Measurements from ENCODE around the gene MRPS24. TPM values are rescaled to one million over a fixed set of nuclear protein-coding genes. Genes with fewer than 3 reads are reported as not detected.

MRPS24 gene
- total RNA-seq, 1 experiment from 2014 or later = 156 TPM

GRCh38 chr7:43843296-43843695 lies 26.0 kb downstream of the MRPS24 start:
- no TSS peak for BruUV-seq (replicated peaks)
- Histone ChIP-seq H3K4me1 (ENCODE audit: control insufficient read depth in 1 of 2, insufficient read depth in 2 of 2, low read length in 2 of 2) (peaks cover 0 to 6% of the 10 kb centered on the region in 2 experiments; a peak in 2 of 4 replicates), H3K79me2 (ENCODE audit: insufficient read depth, low read length) (no peaks in the 10 kb centered on the region), H3K27me3 (ENCODE audit: insufficient read depth, low read length) (no peaks in the 10 kb centered on the region), H3K9me3 (ENCODE audit: control insufficient read depth in 1 of 2, insufficient read depth in 1 of 2, low read depth in 1 of 2, low read length in 2 of 2) (no peaks in the 10 kb centered on the region), H3K9ac (ENCODE audit: low read length) (no peak overlapping the region), H4K20me1 (ENCODE audit: insufficient read depth) (no peaks in the 10 kb centered on the region), H3K27ac (ENCODE audit: low read depth, low read length) (no peak overlapping the region), H3K4me3 (replicated peaks in 1 of 2; ENCODE audit: low read depth in 1 of 2, low read length in 2 of 2) (no peak overlapping the region), H3K36me3 (ENCODE audit: control insufficient read depth in 1 of 2, insufficient read depth in 2 of 2, low read length in 2 of 2) (no peaks in the 10 kb centered on the region), H3K9me2 (ENCODE audit: insufficient read depth) (no peaks in the 10 kb centered on the region), H2AFZ (ENCODE audit: low read depth, low read length, poor library complexity, severe bottlenecking) (no peak overlapping the region), H3K4me2 (ENCODE audit: low read length) (no peak overlapping the region)
- RAD21 ChIA-PET (ENCODE audit: low non-redundant PET in 1 of 2, low total read pairs in 2 of 2, uncharacterized antibody in 2 of 2, unreplicated experiment in 2 of 2) = no interaction called here
- DNase-seq (ENCODE audit: low read depth, low spot score) = no peak
- ATAC-seq = no peak
- CTCF ChIA-PET = no interaction called here
- TF ChIP-seq SRF (IDR thresholded peaks at IDR 0.05; ENCODE audit: low read depth) (no peak), EZH2 (IDR thresholded peaks at IDR 0.05) (no peak), CBX3 (IDR thresholded peaks at IDR 0.05; ENCODE audit: low read depth) (no peak), SP1 (IDR thresholded peaks at IDR 0.05; ENCODE audit: low read depth) (no peak), JUND (IDR thresholded peaks at IDR 0.05) (no peak), CEBPB (IDR thresholded peaks at IDR 0.05; ENCODE audit: low read depth) (no peak), MAX (IDR thresholded peaks at IDR 0.05) (no peak), ELF1 (IDR thresholded peaks at IDR 0.05; ENCODE audit: borderline replicate concordance, low read depth) (no peak), CTCF (IDR thresholded peaks at IDR 0.05 in 2 of 3, conservative IDR thresholded peaks at IDR 0.05 in 1 of 3; ENCODE audit: borderline replicate concordance in 1 of 3, insufficient read depth in 1 of 3, low read depth in 2 of 3, low read length in 2 of 3) (no peak)
- TF ChIP-seq, protein P1, sequence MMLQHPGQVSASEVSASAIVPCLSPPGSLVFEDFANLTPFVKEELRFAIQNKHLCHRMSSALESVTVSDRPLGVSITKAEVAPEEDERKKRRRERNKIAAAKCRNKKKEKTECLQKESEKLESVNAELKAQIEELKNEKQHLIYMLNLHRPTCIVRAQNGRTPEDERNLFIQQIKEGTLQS (IDR thresholded peaks at IDR 0.05) = no peak
- intact Hi-C loops (cut with micrococcal nuclease) = no loop called here
- POLR2A ChIA-PET = no interaction called here
